GM23338 (cell line): ENCODE data around the gene SSH2. TPM values are rescaled to one million over a fixed set of nuclear protein-coding genes. Genes with fewer than 3 reads are reported as not detected.
"Not testable (repeated sequence)": the region's sequence is repeated elsewhere in the genome, so short reads cannot be mapped to it uniquely, and the experiment has no call there.

Experiments used
- ATAC-seq: fragments of 200-7000 bp; cut with Tn5 transposase; 3 replicates; pipeline ENCODE4 v1.9.1; 2020
- DNase-seq: peaks from one replicate; pipeline ENCODE4 v3.0.0-alpha.2; 2015; ENCODE audit warnings: low spot score
- H2AFZ ChIP-seq: fragments of 200-600 bp; sonication (generic); 2 replicates; pipeline ENCODE4 v1.8.0; 2016; ENCODE audit warnings: antibody characterized with exemption, mild to moderate bottlenecking, moderate library complexity
- H3F3A ChIP-seq: fragments of 200-600 bp; sonication (generic); replicated peaks from 2 replicates; pipeline ENCODE4 v1.8.0; 2017; ENCODE audit warnings: antibody characterized with exemption, mixed run types, low read depth
- H3K27ac ChIP-seq: fragments of 200-600 bp; sonication (generic); 2 replicates; pipeline ENCODE4 v1.6.1; 2016; ENCODE audit warnings: low read depth
- H3K27me3 ChIP-seq: fragments of 200-600 bp; sonication (generic); 2 replicates; pipeline ENCODE4 v1.8.0; 2016; ENCODE audit warnings: mild to moderate bottlenecking, mixed run types, moderate library complexity; ENCODE audit not compliant: insufficient read depth
- H3K36me3 ChIP-seq: fragments of 200-600 bp; sonication (generic); 2 replicates; pipeline ENCODE4 v1.8.0; 2016; ENCODE audit warnings: mild to moderate bottlenecking; ENCODE audit not compliant: insufficient read depth
- H3K4me1 ChIP-seq: fragments of 200-600 bp; sonication (generic); 2 replicates; pipeline ENCODE4 v1.8.0; 2016; ENCODE audit warnings: mild to moderate bottlenecking, moderate library complexity; ENCODE audit not compliant: insufficient read depth
- H3K4me2 ChIP-seq: fragments of 200-600 bp; sonication (generic); 2 replicates; pipeline ENCODE4 v1.7.1; 2017; ENCODE audit warnings: mixed run types
- H3K4me3 ChIP-seq: fragments of 200-600 bp; sonication (generic); 2 replicates; pipeline ENCODE4 v1.6.1; 2016; ENCODE audit warnings: mixed run types
- H3K79me2 ChIP-seq: fragments of 200-600 bp; sonication (generic); replicated peaks from 2 replicates; pipeline ENCODE4 v1.8.0; 2017; ENCODE audit warnings: mild to moderate bottlenecking; ENCODE audit not compliant: insufficient read depth
- H3K9me2 ChIP-seq: fragments of 200-600 bp; sonication (generic); 2 replicates; pipeline ENCODE4 v1.8.0; 2017; ENCODE audit not compliant: insufficient read depth
- H4K20me1 ChIP-seq: fragments of 200-600 bp; sonication (generic); replicated peaks from 2 replicates; pipeline ENCODE4 v1.8.0; 2017; ENCODE audit warnings: mild to moderate bottlenecking; ENCODE audit not compliant: insufficient read depth
- H3K27ac Mint-ChIP-seq: 2 replicates; pipeline ENCODE4 v1.8.0; 2020; ENCODE audit warnings: inconsistent platforms, mild to moderate bottlenecking, moderate library complexity, mixed read lengths
- H3K27me3 Mint-ChIP-seq: 3 replicates; pipeline ENCODE4 v1.8.0; 2022; ENCODE audit warnings: low read depth, mild to moderate bottlenecking, moderate library complexity, mixed read lengths, inconsistent platforms; ENCODE audit not compliant: insufficient read depth, poor library complexity
- H3K36me3 Mint-ChIP-seq: 3 replicates; pipeline ENCODE4 v1.8.0; 2021; ENCODE audit warnings: low read depth, mild to moderate bottlenecking, inconsistent platforms, moderate library complexity, mixed read lengths
- H3K4me1 Mint-ChIP-seq: 3 replicates; pipeline ENCODE4 v1.8.0; 2020; ENCODE audit warnings: mild to moderate bottlenecking, inconsistent platforms, mixed read lengths
- H3K4me3 Mint-ChIP-seq: 3 replicates; pipeline ENCODE4 v1.8.0; 2021; ENCODE audit warnings: moderate library complexity, mild to moderate bottlenecking, inconsistent platforms, mixed read lengths
- H3K9me3 Mint-ChIP-seq: 3 replicates; pipeline ENCODE4 v1.8.0; 2020; ENCODE audit warnings: moderate library complexity, mild to moderate bottlenecking, inconsistent platforms, mixed read lengths
- CREB1 ChIP-seq: fragments of 250-450 bp; sonication (Bioruptor Pico); IDR thresholded peaks from 2 replicates; pipeline ENCODE4 v1.5.0; 2020; ENCODE audit warnings: low read depth, mild to moderate bottlenecking, moderate library complexity
- EZH2 ChIP-seq: fragments of 200-600 bp; sonication (generic); IDR thresholded peaks from one replicate; pipeline ENCODE4 v1.8.0; 2017; ENCODE audit warnings: antibody characterized with exemption, mild to moderate bottlenecking, low read depth; ENCODE audit not compliant: unreplicated experiment
- EZH2phosphoT487 ChIP-seq: fragments of 200-600 bp; sonication (generic); IDR thresholded peaks from one replicate; pipeline ENCODE4 v1.8.1; 2018; ENCODE audit warnings: antibody characterized with exemption; ENCODE audit not compliant: unreplicated experiment
- JUNB ChIP-seq: IDR thresholded peaks from one replicate; pipeline ENCODE4 v1.6.1; 2016; ENCODE audit warnings: antibody characterized with exemption; ENCODE audit not compliant: unreplicated experiment
- POLR2AphosphoS5 ChIP-seq: IDR thresholded peaks from 2 replicates; pipeline ENCODE4 v1.6.1; 2016; ENCODE audit warnings: antibody characterized with exemption, low read depth
- STAT1 ChIP-seq: IDR thresholded peaks from one replicate; pipeline ENCODE4 v1.6.1; 2016; ENCODE audit warnings: antibody characterized with exemption; ENCODE audit not compliant: unreplicated experiment
- ZNF114 ChIP-seq: fragments of 250-450 bp; sonication (Bioruptor Pico); IDR thresholded peaks from 2 replicates; pipeline ENCODE4 v1.5.0; 2020; ENCODE audit warnings: mild to moderate bottlenecking, moderate library complexity
- ZNF331 ChIP-seq: fragments of 250-450 bp; sonication (Bioruptor Pico); IDR thresholded peaks from 2 replicates; pipeline ENCODE4 v1.5.0; 2020; ENCODE audit warnings: low read depth, mild to moderate bottlenecking, moderate library complexity
- polyA plus RNA-seq: library from polyadenylated mRNA; unstranded; fragments of >200 nt; fragmentation: Nextera tagmentation; extraction: Ambion mirVana; gene quantifications from 2 replicates; pipeline ENCODE4 v1.2.1, GENCODE V29; 2016
- total RNA-seq: library from RNA; depleted of rRNA; stranded (reverse); fragments of >200 nt; shearing (Covaris generic); gene quantifications from 2 replicates; pipeline ENCODE4 v1.2.3, GENCODE V29; 2014
- TF ChIP-seq, protein P1 (sequence below), 2 experiments: fragments of 200-600 bp in 1 of 2; sonication (generic) in 1 of 2; conservative IDR thresholded peaks; 2 replicates each; pipeline versions ENCODE4 v1.5.1 to v1.6.1; 2016 to 2017; ENCODE audit warnings: antibody characterized with exemption in 2 of 2, low read depth in 2 of 2, mild to moderate bottlenecking in 2 of 2, moderate library complexity in 1 of 2
- TF ChIP-seq, protein P2 (sequence below): fragments of 250-450 bp; sonication (Bioruptor Pico); IDR thresholded peaks from 2 replicates; pipeline ENCODE4 v1.5.0; 2020; ENCODE audit warnings: mild to moderate bottlenecking, moderate library complexity
- TF ChIP-seq, protein P3 (sequence below): IDR thresholded peaks from 2 replicates; pipeline ENCODE4 v1.6.1; 2016; ENCODE audit warnings: antibody characterized with exemption

SSH2 gene
- total and polyA plus RNA-seq, 2 experiments from 2014 or later, result 9.9 to 12.1 TPM

DNA sequence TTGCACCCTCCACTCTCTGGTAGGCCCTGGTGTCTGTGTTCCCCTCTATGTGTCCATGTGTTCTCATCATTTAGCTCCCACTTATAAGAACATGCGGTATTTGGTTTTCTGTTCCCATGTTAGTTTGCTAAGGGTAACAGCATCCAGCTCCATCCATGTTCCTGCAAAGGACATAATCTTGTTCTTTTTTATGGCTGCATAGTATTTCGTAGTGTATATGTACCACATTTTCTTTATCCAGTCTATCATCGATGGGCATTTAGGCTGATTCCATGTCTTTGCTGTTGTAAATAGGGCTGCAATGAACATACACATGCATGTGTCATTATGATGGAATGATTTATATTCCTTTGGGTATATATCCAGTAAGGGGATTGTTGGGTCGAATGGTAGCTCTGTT lies 70.6 kb downstream of the SSH2 start:
- H3K27ac ChIP-seq, H3K9me2 ChIP-seq, DNase-seq, H3K36me3 ChIP-seq, H3K4me2 ChIP-seq, H4K20me1 ChIP-seq, H3F3A ChIP-seq, H3K4me1 Mint-ChIP-seq, H3K27me3 ChIP-seq, H3K27ac Mint-ChIP-seq, H3K36me3 Mint-ChIP-seq, H3K27me3 Mint-ChIP-seq, H3K79me2 ChIP-seq, H2AFZ ChIP-seq, ATAC-seq, H3K4me3 ChIP-seq, H3K4me1 ChIP-seq, H3K4me3 Mint-ChIP-seq, H3K9me3 Mint-ChIP-seq: not testable (repeated sequence)

DNA sequence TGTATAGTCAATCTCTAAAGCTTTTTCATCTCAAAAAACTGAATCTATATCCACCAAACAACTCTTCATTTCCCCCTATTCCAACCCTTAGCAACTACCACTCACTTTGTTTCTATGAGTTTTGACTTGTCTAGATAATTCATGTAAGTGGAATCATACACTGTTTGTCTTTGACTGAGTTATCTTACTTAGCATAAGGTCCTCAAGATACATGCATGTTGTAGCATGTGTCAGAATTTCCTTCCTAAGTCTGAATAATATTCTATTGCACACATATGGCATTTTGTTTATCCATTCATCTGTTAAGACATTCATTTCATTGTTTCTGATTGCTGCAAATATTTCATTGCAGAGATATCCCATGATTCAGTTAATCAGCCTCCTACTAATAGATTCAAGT lies 72.2 kb downstream of the SSH2 start:
- H3K27me3 Mint-ChIP-seq, result no peaks in the 10 kb centered on the region
- H3K79me2 ChIP-seq, result no peaks in the 10 kb centered on the region
- H4K20me1 ChIP-seq, result no peaks in the 10 kb centered on the region
- H3K27me3 ChIP-seq, result no peaks in the 10 kb centered on the region
- H3K4me3 ChIP-seq, result no peak overlapping the region
- DNase-seq (no peak), ATAC-seq (no peak)
- no peak overlapping the region for H3K4me3 Mint-ChIP-seq
- H3K27ac ChIP-seq, result no peak overlapping the region
- H3K9me3 Mint-ChIP-seq, result peaks cover 8% of the 10 kb centered on the region
- no peaks in the 10 kb centered on the region for H3K4me1 ChIP-seq
- no peaks in the 10 kb centered on the region for H3F3A ChIP-seq
- H2AFZ ChIP-seq, result no peak overlapping the region
- no peak overlapping the region for H3K27ac Mint-ChIP-seq
- no peaks in the 10 kb centered on the region for H3K36me3 ChIP-seq
- H3K4me2 ChIP-seq, result no peak overlapping the region
- no peaks in the 10 kb centered on the region for H3K9me2 ChIP-seq
- peaks cover 3% of the 10 kb centered on the region; the same call in 2 of the 3 replicates for H3K36me3 Mint-ChIP-seq
- no peaks in the 10 kb centered on the region for H3K4me1 Mint-ChIP-seq
- no peak for TF ChIP-seq ZNF114 (CRISPR knock-in tag)
- no peak for TF ChIP-seq POLR2AphosphoS5
- TF ChIP-seq CREB1 (CRISPR knock-in tag), result no peak
- TF ChIP-seq EZH2, result no peak
- TF ChIP-seq, protein P1, sequence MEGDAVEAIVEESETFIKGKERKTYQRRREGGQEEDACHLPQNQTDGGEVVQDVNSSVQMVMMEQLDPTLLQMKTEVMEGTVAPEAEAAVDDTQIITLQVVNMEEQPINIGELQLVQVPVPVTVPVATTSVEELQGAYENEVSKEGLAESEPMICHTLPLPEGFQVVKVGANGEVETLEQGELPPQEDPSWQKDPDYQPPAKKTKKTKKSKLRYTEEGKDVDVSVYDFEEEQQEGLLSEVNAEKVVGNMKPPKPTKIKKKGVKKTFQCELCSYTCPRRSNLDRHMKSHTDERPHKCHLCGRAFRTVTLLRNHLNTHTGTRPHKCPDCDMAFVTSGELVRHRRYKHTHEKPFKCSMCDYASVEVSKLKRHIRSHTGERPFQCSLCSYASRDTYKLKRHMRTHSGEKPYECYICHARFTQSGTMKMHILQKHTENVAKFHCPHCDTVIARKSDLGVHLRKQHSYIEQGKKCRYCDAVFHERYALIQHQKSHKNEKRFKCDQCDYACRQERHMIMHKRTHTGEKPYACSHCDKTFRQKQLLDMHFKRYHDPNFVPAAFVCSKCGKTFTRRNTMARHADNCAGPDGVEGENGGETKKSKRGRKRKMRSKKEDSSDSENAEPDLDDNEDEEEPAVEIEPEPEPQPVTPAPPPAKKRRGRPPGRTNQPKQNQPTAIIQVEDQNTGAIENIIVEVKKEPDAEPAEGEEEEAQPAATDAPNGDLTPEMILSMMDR (conservative IDR thresholded peaks at IDR 0.05; ENCODE audit: low read depth in 2 of 2), result no peak
- TF ChIP-seq EZH2phosphoT487, result no peak
- TF ChIP-seq ZNF331, result no peak
- TF ChIP-seq JUNB, result no peak
- no peak for TF ChIP-seq STAT1
- TF ChIP-seq, protein P2, sequence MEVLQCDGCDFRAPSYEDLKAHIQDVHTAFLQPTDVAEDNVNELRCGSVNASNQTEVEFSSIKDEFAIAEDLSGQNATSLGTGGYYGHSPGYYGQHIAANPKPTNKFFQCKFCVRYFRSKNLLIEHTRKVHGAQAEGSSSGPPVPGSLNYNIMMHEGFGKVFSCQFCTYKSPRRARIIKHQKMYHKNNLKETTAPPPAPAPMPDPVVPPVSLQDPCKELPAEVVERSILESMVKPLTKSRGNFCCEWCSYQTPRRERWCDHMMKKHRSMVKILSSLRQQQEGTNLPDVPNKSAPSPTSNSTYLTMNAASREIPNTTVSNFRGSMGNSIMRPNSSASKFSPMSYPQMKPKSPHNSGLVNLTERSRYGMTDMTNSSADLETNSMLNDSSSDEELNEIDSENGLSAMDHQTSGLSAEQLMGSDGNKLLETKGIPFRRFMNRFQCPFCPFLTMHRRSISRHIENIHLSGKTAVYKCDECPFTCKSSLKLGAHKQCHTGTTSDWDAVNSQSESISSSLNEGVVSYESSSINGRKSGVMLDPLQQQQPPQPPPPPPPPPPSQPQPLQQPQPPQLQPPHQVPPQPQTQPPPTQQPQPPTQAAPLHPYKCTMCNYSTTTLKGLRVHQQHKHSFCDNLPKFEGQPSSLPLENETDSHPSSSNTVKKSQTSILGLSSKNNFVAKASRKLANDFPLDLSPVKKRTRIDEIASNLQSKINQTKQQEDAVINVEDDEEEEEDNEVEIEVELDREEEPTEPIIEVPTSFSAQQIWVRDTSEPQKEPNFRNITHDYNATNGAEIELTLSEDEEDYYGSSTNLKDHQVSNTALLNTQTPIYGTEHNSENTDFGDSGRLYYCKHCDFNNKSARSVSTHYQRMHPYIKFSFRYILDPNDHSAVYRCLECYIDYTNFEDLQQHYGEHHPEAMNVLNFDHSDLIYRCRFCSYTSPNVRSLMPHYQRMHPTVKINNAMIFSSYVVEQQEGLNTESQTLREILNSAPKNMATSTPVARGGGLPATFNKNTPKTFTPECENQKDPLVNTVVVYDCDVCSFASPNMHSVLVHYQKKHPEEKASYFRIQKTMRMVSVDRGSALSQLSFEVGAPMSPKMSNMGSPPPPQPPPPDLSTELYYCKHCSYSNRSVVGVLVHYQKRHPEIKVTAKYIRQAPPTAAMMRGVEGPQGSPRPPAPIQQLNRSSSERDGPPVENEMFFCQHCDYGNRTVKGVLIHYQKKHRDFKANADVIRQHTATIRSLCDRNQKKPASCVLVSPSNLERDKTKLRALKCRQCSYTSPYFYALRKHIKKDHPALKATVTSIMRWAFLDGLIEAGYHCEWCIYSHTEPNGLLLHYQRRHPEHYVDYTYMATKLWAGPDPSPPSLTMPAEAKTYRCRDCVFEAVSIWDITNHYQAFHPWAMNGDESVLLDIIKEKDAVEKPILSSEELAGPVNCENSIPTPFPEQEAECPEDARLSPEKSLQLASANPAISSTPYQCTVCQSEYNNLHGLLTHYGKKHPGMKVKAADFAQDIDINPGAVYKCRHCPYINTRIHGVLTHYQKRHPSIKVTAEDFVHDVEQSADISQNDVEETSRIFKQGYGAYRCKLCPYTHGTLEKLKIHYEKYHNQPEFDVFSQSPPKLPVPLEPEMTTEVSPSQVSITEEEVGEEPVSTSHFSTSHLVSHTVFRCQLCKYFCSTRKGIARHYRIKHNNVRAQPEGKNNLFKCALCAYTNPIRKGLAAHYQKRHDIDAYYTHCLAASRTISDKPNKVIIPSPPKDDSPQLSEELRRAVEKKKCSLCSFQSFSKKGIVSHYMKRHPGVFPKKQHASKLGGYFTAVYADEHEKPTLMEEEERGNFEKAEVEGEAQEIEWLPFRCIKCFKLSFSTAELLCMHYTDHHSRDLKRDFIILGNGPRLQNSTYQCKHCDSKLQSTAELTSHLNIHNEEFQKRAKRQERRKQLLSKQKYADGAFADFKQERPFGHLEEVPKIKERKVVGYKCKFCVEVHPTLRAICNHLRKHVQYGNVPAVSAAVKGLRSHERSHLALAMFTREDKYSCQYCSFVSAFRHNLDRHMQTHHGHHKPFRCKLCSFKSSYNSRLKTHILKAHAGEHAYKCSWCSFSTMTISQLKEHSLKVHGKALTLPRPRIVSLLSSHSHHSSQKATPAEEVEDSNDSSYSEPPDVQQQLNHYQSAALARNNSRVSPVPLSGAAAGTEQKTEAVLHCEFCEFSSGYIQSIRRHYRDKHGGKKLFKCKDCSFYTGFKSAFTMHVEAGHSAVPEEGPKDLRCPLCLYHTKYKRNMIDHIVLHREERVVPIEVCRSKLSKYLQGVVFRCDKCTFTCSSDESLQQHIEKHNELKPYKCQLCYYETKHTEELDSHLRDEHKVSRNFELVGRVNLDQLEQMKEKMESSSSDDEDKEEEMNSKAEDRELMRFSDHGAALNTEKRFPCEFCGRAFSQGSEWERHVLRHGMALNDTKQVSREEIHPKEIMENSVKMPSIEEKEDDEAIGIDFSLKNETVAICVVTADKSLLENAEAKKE, result no peak
- TF ChIP-seq, protein P3, sequence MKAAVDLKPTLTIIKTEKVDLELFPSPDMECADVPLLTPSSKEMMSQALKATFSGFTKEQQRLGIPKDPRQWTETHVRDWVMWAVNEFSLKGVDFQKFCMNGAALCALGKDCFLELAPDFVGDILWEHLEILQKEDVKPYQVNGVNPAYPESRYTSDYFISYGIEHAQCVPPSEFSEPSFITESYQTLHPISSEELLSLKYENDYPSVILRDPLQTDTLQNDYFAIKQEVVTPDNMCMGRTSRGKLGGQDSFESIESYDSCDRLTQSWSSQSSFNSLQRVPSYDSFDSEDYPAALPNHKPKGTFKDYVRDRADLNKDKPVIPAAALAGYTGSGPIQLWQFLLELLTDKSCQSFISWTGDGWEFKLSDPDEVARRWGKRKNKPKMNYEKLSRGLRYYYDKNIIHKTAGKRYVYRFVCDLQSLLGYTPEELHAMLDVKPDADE, result no peak
